MV-4-11 (cell line): ENCODE measurements around the gene C13orf46.
"Not testable (repeated sequence)": the region's sequence is repeated elsewhere in the genome, so short reads cannot be mapped to it uniquely, and the experiment has no call there.

Experiments
- DNase-seq: peaks from one replicate; lab custom pipeline; 2025; lab: John Stamatoyannopoulos, UW

C13orf46 gene

DNA sequence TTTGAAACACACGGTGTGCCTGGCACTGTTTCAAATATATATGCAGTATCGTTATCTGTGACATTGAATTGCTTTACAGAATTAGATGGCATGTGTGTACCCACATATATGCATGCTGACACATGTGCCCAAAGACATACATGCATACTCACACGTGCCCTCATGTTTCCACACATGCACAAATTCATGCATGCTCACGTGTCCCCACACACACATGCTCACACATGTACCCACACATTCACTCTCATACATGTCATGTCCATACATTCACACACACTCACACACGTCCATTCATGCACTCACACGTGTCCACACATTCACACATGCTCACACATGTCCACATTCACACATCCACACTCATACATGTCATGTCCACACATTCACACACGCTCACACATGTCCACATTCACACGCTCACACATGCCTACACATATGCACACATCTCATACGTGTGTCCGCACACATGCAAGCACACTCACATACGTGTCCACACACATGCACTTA is 17.9 kb upstream of the C13orf46 start:
- no peak for DNase-seq

DNA sequence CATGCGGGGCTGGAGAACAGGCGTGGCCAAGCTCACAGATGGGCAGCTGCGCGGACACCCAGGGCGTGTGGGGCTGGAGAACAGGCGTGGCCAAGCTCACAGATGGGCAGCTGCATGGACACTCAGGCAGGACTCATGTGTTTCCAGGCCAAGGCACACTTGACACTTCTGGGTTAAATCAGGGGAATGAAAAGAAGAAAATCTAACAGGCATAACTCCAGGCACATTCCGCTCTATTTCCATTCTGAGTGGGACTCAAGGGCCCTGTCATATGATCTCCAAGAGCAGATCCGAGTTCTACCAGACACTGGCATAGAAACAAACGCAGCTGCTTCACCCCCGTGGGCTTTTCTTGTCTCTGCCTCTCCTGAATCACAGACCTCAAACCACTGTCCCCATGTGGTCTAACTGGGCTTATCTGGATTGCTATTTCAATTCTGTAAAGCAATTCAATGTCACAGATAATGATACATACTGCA is 17.4 kb upstream of the C13orf46 start:
- DNase-seq: no peak

DNA sequence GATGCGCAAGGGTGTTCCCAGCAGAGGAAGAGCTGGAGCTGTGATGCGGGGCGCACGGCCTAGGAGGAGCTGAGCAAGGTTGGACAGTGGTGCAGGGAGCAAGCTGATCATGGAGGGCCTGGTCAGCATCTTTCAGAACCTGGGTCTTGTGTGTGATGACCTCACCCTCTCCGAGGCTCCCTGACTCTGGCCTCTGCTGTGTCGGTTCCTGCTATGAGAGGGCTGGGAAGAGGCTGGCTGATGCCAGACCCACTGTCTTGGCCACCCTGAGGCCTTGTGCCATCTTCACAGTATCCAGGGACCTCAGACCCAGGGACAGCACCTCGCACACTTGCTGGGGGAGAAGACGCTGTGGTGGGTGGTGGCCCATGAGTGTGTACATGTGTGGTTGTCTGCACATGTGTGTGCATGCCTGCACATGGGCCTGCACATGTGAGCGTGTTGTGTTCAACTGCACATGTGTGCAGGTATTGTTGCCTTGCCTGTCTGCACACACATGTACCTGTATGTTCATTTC is 16.5 kb upstream of the C13orf46 start:
- no peak for DNase-seq

DNA sequence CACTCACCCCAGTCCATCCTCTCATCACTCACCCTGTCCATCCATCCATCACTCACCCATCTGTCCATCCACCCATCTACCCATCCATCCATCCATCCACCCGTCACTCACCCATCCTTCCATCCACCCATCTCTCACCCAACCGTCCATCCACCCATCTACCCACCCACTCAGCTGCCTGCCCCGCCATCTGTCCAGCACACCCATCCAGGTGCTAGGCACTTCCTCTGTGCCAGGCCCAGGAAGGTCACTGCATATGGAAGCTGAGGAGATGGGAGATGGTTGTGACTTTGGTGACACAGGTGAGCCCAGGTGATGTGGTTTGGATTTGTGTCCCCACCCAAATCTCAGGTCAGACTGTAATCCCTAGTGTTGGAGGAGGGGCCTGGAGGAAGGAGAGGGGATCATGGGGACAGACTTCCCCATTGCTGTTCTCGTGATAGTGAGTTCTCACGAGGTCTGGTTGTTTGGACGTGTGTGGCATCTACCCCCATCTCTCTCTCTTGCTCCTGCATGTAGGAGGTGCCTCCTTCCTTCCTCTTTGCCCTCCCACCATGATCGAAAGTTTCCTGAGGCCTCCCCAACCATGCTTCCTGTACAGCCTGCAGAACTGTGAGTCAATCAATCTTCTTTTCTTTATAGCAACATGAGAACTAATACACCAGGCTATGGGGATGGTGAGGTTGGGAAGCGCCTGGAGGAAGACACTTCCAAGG is 15.9 kb upstream of the C13orf46 start:
- no peak for DNase-seq

GRCh38 chr13:113988859-113989258 is 15.0 kb upstream of the C13orf46 start:
- not testable (repeated sequence) for DNase-seq

DNA sequence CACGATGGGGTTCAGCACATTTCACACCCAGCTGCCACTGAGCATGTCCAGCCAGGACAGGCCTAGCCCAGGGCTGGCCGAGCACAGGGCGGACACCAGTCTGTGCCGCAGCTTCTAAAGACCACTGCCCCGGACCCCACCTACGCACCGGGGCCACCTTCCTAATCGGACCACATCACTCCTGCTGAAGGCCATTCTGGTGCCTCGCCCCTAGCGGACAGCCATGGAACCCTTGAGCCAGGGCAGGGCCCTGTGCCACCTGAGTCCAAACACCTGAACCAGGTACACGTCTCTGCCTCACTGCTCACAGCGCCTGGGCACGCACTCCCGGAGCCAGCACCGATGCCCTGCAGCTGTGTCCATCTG is 8.4 kb upstream of the C13orf46 start:
- no peak for DNase-seq

GRCh38 chr13:113981611-113982295 is 7.9 kb upstream of the C13orf46 start:
- no peak for DNase-seq

DNA sequence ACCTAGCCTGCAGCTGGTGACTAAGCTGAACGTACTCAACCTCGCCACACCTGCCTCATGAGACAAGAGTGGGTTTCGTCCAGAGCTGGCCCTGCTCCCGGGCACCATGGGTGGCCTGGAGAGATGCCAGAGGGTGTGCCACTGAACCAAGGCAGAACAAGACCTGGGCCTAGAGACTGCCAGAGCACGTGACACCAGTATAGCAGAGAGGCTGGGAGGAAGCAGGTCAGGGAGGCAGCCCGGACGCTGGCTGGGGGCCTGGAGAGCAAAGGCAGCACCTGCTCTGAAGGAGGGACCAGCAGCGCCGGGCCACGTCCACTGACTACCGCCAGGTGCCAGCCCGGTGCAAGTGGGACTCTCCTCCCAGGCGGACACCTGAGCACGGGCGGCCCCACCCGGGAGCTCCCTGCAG is 7.3 kb upstream of the C13orf46 start:
- DNase-seq: no peak

- DNase-seq: no peak
Measured at GRCh38 chr13:113980489-113981064, 6.7 kb upstream of the C13orf46 start.

DNA sequence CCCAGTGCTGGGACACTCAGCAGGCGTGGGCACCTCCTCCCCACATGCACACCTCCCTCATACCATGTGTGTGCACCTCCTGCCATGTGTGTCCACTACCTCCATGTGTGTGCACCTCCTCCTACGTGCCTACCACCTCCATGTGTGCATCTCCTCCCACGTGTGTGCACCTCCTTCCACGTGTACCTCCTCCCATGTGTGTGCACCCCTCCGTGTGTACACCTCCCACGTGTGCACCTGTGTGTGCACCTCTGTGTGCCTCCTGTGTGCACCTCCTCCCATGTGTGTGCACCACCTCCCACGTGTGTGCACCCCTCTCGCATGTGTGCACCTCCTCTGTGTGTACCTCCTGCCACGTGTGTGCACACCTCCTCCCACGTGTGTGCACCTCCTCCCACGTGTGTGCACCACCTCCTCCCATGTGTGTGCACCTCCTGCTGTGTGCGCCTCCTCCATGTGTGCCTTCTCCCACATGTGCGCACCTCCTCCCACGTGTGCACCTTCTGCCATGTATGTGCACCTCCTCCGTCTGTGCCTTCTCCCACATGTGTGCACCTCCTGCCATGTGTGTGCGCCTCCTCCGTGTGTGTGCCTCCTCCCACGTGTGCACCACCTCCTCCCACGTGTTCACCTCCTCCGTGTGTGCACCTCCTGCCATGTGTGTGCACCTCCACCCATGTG is 6.1 kb upstream of the C13orf46 start:
- no peak for DNase-seq

DNA sequence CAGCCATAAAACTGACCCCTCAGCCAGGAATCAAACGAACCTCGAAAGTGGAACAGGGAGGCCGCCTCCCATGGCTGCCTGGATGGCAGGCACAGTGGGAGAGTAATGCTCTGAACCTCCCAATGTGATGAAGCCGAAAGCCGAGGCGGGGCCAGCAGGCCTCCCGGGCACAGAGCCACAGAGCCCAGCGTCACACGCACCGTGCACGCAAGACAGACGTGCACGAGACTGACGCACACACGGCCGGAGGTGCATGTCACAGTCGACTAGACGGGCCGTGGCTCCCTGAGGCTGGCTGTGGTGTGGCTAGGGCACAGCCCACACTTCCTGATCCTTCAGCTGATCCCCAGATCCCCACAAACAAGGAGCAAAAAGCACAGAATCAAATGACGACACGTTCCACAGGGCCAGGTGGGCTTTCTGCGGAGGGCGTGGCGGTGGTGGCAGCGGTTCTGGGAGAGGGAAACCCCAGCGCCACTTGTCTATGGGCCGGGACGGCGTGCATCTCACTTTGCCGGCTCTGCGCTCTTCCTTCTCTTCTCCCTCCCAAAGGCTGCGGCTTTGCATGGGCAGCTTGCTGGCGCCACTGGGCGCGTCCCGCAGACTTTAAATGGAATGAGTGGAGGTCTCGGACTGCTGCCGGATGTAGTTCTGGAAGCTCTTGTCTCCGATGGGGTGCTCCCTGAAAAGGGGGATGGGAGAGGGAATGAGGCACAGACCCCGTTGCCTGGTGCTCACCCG is 5.0 kb upstream of the C13orf46 start:
- DNase-seq: no peak

- no peak for DNase-seq
Measured at GRCh38 chr13:113977976-113978375, 4.1 kb upstream of the C13orf46 start.

GRCh38 chr13:113976711-113977684 is 3.1 kb upstream of the C13orf46 start:
- DNase-seq: no peak

- DNase-seq: no peak
Measured at GRCh38 chr13:113975416-113975815, 1.5 kb upstream of the C13orf46 start.

GRCh38 chr13:113974304-113975281 is 717 bp upstream of the C13orf46 start:
- DNase-seq: no peak

GRCh38 chr13:113972451-113973217 is 1.2 kb downstream of the C13orf46 start:
- DNase-seq: no peak

- no peak for DNase-seq
Measured at GRCh38 chr13:113971471-113972231, 2.2 kb downstream of the C13orf46 start.
